HG02759 (cell line): ENCODE measurements around the gene RNF175.

Experiments
- ATAC-seq: cut with Tn5 transposase; IDR thresholded peaks from one replicate; pipeline ENCODE4 v1.9.1; 2021; ENCODE audit warnings: mild to moderate bottlenecking, moderate library complexity; ENCODE audit not compliant: unreplicated experiment

Gene RNF175

GRCh38 chr4:153759407-153760316, at the start of gene RNF175:
RNF175 (minus strand) TSS chr4:153760024; CDS start chr4:153759862, 162 bp downstream.
- ATAC-seq, result no peak

- no peak for ATAC-seq
These were observed 49.5 kb upstream of the RNF175 start for GRCh38 chr4:153809307-153809706.

- ATAC-seq, result no peak
These were observed 48.4 kb upstream of the RNF175 start for GRCh38 chr4:153808175-153808574.

GRCh38 chr4:153806073-153806472, 46.2 kb upstream of the RNF175 start:
- ATAC-seq, result no peak

- ATAC-seq, result no peak
These were observed 44.9 kb upstream of the RNF175 start for GRCh38 chr4:153804722-153805121.

- ATAC-seq, result no peak
These were observed 39.9 kb upstream of the RNF175 start for GRCh38 chr4:153799694-153800074.

GRCh38 chr4:153798901-153799693, 39.3 kb upstream of the RNF175 start:
- ATAC-seq, result no peak

GRCh38 chr4:153798420-153798819, 38.6 kb upstream of the RNF175 start:
- ATAC-seq, result no peak

GRCh38 chr4:153794006-153794405, 34.2 kb upstream of the RNF175 start:
- no peak for ATAC-seq

GRCh38 chr4:153792618-153793247, 32.9 kb upstream of the RNF175 start:
- ATAC-seq, result no peak

GRCh38 chr4:153791746-153792617, 32.2 kb upstream of the RNF175 start:
- no peak for ATAC-seq

GRCh38 chr4:153790962-153791551, 31.2 kb upstream of the RNF175 start:
- ATAC-seq, result peak; percentile 51

GRCh38 chr4:153790500-153790865, 30.7 kb upstream of the RNF175 start:
- ATAC-seq, result no peak

GRCh38 chr4:153789741-153790499, 30.1 kb upstream of the RNF175 start:
- ATAC-seq, result no peak

GRCh38 chr4:153788413-153789276, 28.8 kb upstream of the RNF175 start, which contains the start of gene SFRP2:
SFRP2 (minus strand) TSS chr4:153789083; CDS start chr4:153788835, 248 bp downstream.
- no peak for ATAC-seq

GRCh38 chr4:153788051-153788412, 28.2 kb upstream of the RNF175 start:
- ATAC-seq, result no peak

- ATAC-seq, result no peak
These were observed 27.8 kb upstream of the RNF175 start for GRCh38 chr4:153787575-153787974.

- ATAC-seq, result no peak
These were observed 27.3 kb upstream of the RNF175 start for GRCh38 chr4:153787061-153787560.
